DMS 273 (cell line): ENCODE data around the gene PSMB1.
"Not testable (repeated sequence)": the region's sequence is repeated elsewhere in the genome, so short reads cannot be mapped to it uniquely, and the experiment has no call there.

ENCODE experiments used
- DNase-seq: peaks from one replicate; lab custom pipeline; 2025; ENCODE audit not compliant: unreplicated experiment; lab: John Stamatoyannopoulos, UW

Gene PSMB1

GRCh38 chr6:170536671-170537070, 16.4 kb downstream of the PSMB1 start:
- no peak for DNase-seq

GRCh38 chr6:170535004-170535403, 18.1 kb downstream of the PSMB1 start:
- no peak for DNase-seq

- peak; percentile 37 for DNase-seq
These were observed 19.3 kb downstream of the PSMB1 start for GRCh38 chr6:170533792-170534191.

DNA sequence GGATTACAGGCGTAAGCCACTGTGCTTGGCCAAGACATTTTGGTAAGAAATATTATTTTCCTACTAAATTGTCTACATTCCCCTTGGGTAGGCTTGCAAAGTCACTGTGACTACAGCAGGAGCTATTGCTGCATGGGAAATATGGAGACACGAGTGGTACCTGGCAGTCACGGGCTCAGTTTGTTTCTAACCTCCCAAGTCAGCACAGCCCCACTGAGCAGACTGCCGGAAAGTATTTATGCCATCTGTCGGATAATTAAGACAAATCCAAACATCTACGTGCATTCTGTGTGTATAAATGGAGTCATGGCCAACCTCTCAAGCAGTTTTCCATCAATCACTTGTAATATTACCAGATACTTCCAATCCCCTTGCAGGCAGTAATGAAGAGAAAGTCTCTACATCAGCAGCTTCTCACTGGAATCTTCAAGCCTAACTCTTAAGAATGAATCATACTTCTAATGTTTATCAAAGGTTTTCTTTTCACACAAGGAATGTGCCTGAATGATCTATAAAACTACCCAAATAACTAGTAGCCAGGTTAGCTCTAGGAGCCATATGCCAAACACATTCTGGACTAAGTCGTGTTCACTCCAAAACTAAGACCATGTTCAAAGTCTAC, 20.1 kb downstream of the PSMB1 start:
- peak; percentile 73 for DNase-seq

DNA sequence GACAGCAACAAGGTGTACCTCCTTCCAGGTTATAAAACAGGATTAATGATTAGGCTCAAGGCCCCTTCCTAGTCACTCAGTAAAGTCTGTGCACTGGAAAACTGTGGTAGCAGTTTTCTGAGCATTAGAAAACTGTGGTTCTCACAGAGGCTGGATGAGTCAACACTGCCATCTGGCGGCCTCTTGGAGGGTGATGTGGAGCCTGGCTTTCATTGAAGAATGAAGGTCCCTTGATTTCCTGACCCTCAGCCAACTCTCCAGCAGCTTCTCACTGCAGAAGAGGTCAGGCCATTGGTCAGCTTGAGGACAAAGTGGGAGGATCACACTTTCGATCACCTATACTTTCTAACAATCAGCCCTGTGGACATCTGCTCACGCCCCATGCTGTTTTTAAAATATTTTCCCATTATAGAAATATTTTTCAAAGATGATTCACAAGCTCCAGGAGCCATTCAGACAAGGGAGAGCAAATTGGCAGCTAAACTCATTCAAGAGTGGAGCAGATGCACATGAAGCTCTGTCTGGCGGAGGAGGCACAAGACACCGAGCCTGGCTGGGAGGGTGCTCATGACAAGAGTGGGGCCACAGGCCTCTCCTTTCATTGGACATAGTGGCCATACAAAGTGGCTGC, 23.2 kb downstream of the PSMB1 start:
- peak; percentile 88 for DNase-seq

DNA sequence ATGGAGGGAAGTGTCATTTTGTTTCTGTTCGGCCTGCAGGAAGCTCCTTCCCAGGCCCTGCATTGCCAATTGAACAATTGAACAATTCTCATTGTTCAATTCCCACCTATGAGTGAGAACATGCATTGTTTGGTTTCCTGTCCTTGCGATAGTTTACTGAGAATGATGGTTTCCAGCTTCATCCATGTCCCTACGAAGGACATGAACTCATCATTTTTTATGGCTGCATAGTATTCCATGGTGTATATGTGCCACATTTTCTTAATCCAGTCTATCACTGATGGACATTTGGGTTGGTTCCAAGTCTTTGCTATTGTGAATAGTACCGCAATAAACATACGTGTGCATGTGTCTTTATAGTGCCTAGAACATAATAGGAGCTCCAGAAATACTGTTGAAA, 25.1 kb downstream of the PSMB1 start:
- not testable (repeated sequence) for DNase-seq

DNA sequence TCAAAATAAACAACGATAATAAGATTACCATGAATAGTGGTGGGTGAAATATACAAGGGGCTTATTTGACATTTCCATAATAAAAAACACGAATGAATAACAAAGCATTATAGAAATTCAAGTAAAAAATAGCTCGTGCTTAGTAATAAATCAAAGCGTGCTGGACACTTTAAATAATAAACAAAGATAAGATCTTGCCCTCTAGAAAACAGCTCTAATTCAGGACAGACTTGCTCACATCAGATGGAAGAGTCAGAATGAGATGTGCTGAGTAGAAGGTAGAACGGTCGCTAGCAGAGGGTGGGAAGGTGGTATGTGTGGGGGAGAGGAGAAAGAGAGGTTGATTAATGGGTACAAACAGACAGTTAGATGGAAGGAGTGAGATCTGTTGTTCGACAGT, 27.3 kb downstream of the PSMB1 start:
- no peak for DNase-seq

- DNase-seq: peak; percentile 62
These were observed 29.0 kb downstream of the PSMB1 start for GRCh38 chr6:170524172-170524502.

DNA sequence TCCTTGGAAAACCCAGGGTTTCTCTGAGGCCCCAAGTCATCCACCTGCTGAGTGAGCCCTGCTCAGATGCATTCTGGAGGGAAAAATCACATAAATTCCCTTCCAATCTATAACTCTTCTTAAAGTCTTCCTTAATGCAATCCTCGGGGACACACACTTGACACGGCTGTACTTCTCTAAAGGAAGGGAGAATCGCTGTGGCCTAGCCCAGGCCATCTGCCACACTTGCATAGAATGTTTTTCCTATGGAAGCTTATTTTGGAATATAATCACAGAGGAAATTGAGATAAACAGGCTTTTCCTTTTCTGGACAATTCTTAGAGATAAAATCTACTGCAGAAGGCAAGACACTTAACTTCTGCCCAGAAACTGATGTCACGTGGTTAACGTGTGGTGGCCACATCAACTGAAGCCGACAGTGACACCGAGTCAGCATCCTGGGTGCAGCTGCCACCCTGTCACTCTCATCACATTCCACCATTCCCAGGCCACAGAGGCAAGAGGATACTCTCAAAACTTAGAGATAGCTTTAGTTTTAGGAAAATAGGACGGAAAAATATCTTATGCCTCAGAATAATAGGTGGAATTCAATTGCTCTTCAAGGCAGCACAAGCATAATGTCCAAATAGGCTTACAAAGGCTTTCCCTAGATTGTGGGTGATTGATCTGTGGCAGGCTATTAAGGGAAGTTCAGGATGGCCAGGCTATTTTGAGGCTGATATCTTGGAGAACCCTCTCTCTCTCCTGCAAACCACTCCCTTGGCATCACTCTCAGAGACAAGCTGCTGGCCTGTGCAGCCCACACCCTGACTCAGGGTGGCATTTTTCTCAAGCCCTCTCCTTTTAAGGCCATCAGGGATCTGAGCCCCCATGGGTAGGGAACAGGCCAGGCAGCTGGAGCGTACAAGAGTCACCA, 29.6 kb downstream of the PSMB1 start:
- DNase-seq: peak; percentile 21

- DNase-seq: peak; percentile 73
These were observed 30.4 kb downstream of the PSMB1 start for GRCh38 chr6:170522565-170523183.

GRCh38 chr6:170516783-170517616, 36.1 kb downstream of the PSMB1 start:
- DNase-seq: peak; percentile 85

DNA sequence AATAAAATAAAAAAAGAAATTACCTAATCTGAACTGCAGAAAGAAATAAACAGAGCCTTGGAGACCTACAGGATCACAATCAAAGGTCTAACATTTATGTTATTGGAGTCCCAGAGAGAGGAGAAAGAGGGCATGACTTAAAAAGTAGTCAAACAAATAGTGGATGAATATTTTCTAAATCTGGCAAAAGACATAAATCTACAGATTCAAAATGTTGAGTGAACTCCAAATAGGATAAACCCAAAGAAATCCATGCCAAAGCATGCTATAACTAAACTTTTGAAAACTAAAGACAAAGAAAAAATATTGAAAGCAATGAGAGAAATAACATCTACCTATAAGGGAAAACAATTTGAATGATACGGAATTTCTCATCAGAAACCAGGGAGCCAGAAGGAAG, 38.2 kb downstream of the PSMB1 start:
- DNase-seq: no peak

DNA sequence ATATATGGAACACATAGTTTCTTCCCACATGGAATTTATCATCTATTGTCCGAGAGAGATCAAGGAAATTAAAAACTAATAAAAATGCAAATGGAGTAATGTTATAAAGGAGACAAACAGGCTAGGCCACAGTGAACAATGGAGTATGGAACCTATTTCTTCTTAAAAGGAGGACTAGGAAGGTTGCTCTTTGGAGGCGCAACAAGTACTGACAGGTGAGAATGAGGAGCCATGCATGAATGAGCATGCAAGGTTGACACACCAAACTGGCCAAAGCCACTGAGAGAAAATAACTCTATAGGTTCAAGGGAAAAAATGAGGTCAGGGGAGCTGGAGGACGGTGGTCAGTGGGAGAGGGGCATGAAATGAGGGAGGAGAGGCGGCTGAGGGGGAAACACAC, 40.9 kb downstream of the PSMB1 start:
- no peak for DNase-seq

- DNase-seq: no peak
These were observed 42.5 kb downstream of the PSMB1 start for GRCh38 chr6:170510631-170511030.

DNA sequence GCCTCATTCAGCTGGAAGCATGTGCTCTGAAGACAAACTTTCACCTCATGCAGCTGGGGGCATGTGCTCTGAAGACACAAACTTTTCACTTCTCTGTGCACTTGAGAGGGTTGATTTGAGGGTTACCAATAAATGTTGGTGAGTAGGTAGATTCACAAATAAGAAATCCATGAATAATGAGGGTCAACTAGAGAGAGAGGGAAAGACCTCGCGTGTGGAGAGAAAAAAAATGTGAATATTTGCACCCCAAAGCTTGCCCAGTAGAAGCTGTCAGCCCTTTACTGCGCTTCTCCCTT, 43.4 kb downstream of the PSMB1 start:
- DNase-seq: no peak

DNA sequence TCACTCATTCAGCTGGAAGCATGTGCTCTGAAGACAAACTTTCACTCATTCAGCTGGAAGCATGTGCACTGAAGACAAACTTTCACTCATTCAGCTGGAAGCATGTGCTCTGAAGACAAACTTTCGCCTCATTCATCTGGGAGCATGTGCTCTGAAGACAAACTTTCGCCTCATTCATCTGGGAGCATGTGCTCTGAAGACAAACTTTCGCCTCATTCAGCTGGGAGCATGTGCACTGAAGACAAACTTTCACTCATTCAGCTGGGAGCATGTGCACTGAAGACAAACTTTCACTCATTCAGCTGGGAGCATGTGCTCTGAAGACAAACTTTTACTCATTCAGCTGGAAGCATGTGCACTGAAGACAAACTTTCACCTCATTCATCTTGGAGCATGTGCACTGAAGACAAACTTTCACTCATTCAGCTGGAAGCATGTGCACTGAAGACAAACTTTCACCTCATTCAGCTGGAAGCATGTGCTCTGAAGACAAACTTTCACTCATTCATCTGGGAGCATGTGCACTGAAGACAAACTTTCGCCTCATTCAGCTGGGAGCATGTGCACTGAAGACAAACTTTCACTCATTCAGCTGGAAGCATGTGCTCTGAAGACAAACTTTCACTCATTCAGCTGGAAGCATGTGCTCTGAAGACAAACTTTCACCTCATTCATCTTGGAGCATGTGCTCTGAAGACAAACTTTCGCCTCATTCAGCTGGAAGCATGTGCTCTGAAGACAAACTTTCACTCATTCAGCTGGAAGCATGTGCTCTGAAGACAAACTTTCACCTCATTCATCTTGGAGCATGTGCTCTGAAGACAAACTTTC, 44.0 kb downstream of the PSMB1 start:
- DNase-seq: not testable (repeated sequence)

DNA sequence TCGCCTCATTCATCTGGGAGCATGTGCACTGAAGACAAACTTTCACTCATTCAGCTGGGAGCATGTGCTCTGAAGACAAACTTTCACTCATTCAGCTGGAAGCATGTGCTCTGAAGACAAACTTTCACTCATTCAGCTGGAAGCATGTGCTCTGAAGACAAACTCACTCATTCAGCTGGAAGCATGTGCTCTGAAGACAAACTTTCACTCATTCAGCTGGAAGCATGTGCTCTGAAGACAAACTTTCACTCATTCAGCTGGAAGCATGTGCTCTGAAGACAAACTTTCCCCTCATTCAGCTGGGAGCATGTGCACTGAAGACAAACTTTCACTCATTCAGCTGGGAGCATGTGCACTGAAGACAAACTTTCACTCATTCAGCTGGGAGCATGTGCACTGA, 44.8 kb downstream of the PSMB1 start:
- not testable (repeated sequence) for DNase-seq

- not testable (repeated sequence) for DNase-seq
These were observed 45.4 kb downstream of the PSMB1 start for GRCh38 chr6:170507728-170508127.

- DNase-seq: no peak
These were observed 46.7 kb downstream of the PSMB1 start for GRCh38 chr6:170506446-170506845.

DNA sequence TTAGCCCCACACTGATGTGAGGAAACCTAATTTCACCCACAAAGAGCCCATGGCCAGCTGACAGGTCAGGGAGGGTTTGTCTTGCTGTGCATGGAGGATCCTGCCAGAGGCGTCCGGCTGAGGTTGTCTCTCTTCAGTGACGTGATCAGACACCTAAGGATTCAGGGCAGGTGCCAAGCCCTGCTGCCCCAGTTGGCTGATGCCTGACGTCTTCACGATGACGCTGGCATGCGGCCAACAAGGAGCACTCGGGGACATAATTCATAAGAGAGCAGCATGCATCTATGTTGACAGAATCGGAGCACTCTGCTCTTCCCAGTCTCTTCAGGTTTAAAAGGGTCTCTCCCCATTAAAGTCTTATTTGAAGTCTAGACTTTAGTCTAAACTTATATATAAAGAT, 47.8 kb downstream of the PSMB1 start:
- DNase-seq: peak; percentile 60
